Hepatocyte (in vitro differentiated cells): ENCODE results near the gene LRBA.

ENCODE experiments used
- EZH2 ChIP-seq: fragments of 200-600 bp; sonication (generic); IDR thresholded peaks from 2 replicates; pipeline ENCODE4 v1.6.1; 2016; ENCODE audit warnings: antibody characterized with exemption, mild to moderate bottlenecking, borderline replicate concordance
- EZH2phosphoT487 ChIP-seq: fragments of 200-600 bp; sonication (generic); IDR thresholded peaks from one replicate; pipeline ENCODE4 v1.6.1; 2018; ENCODE audit warnings: antibody characterized with exemption, mild to moderate bottlenecking, low read depth, moderate library complexity; ENCODE audit not compliant: unreplicated experiment, severe bottlenecking
- TF ChIP-seq, protein P1 (sequence below): fragments of 200-600 bp; sonication (generic); IDR thresholded peaks from 2 replicates; pipeline ENCODE4 v1.5.1; 2016; ENCODE audit warnings: antibody characterized with exemption, mild to moderate bottlenecking; ENCODE audit not compliant: poor library complexity

DNA sequence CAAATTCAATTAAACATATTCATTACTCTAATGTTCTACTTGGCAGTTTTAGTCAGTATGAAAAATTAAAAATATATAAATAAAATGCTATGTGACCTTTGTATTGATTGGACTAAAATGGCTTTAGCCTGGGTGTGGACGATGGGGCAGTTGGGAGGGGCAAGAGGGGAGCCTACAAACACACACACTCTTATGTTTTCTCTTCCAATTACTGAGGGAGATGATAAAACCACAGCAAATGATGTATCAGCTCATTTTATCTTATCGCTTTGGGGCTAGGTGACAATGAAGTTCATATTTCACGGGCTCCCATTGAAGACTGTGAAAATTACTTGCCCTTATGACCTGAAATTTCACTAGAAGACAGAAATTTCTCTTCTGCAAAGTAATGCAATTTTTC is 517.5 kb downstream of the LRBA start:
- TF ChIP-seq, protein P1, sequence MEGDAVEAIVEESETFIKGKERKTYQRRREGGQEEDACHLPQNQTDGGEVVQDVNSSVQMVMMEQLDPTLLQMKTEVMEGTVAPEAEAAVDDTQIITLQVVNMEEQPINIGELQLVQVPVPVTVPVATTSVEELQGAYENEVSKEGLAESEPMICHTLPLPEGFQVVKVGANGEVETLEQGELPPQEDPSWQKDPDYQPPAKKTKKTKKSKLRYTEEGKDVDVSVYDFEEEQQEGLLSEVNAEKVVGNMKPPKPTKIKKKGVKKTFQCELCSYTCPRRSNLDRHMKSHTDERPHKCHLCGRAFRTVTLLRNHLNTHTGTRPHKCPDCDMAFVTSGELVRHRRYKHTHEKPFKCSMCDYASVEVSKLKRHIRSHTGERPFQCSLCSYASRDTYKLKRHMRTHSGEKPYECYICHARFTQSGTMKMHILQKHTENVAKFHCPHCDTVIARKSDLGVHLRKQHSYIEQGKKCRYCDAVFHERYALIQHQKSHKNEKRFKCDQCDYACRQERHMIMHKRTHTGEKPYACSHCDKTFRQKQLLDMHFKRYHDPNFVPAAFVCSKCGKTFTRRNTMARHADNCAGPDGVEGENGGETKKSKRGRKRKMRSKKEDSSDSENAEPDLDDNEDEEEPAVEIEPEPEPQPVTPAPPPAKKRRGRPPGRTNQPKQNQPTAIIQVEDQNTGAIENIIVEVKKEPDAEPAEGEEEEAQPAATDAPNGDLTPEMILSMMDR, result no peak
- TF ChIP-seq EZH2phosphoT487 (no peak), EZH2 (no peak)
